GM18868 (cell line): Measurements from ENCODE around the gene ZFY.

Source experiments
- ATAC-seq: cut with Tn5 transposase; IDR thresholded peaks from one replicate; pipeline ENCODE4 v1.9.1; 2021; ENCODE audit warnings: mild to moderate bottlenecking, moderate library complexity; ENCODE audit not compliant: unreplicated experiment

ZFY gene

DNA sequence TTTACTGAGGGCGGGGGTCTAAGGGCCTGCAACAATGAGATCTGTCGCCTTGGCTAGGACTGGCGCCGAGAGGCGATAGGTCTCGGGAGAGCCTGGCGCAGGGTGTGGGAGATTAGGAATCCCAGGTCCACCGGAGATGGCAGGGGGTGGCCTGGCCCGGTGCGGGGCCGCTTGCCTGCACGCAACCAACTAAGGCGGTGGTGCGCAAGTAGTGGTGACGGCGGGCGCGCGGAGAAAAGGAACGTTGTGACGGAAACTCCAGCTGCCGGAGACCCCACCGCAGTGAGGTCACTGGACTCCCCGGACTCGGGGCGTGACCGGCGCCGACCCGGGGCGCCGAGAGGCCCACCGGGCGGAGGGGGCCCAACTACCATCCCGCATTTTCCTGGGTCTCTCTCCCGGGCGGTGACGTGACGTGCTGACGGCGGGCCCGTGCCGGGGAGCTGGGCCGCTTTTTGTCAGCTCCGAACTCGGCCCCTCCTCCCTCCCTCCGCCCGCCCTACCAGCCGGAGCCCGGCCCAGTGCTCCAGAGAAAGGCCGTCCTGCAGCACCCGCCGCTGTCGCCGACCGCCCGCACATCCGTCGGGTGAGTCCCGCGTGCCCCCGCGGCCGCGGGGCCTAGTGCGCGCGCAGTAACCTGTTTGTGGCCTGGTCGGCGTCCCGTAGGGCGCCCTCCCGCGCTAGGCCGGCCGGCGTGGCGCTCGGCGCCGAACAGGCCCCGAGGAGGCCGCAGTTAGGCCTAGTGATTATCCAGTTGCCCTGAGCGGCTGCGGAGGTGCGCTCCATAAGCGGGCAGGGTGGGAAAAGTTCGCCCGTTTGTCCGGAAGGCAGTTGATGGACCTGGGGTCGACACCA is at the start of gene ZFY:
TSS of gene ZFY (plus strand) at position 521 of the 855 bp plus-strand sequence. CDS start 18,556 bp downstream, outside the sequence.
- ATAC-seq: peak; percentile 23

DNA sequence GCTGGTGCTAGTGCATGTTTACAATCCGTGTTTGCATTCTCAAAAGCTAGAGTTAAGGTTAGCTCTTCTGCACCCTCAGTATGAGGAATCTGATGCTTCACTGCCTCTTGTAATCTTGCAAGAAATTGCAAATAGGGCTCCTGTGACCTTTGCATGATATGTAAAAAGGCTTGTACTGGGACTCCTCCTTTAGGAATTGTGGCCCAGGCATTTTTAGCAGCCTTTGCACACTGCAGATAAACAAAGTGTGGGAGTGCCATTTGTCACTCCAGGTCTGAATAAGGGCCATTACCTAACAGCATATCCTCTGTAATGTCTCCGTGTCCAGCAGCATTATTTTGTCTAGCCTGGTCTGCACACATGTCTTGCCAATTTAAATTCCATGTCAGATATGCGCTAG is 49.3 kb upstream of the ZFY start:
- no peak for ATAC-seq

DNA sequence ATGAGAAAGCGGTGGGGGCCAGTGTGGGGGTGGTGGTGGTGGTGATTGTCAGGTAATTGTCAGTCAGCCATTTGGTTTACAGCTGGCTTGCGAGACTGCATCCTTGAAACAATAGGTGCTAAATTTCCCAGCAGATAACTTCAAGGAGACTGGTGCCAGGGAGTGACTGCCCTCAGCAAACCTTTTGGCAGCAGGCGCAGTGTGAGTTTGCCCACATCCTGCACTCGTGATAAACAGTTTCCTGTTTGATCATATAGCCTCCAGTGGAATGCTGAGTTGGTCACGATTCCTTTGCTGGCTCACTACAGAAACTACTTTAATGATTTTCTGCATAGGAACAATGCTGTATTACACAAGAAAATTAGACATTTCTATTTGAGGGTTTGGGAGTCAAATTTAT is 47.8 kb upstream of the ZFY start:
- ATAC-seq: no peak

DNA sequence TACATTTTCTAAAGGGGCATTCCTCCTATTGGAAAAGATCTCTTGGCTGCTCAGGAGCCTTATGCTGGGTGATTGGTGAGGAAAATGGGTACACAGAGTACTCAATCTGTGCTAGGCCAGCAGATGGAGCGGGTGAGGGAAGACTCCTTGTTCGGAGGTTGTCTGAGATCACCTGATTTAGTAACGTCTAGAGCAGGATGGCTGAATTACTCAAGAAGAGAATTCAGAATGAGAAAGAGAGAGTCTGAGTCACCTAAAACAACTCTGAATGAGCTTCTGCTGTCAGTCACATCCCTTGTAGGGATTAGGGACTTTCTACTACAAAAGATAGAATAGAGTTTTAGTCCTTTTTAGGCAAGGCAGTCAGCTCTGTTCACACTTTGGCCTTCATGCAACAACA is 47.2 kb upstream of the ZFY start:
- peak; percentile 94 for ATAC-seq

DNA sequence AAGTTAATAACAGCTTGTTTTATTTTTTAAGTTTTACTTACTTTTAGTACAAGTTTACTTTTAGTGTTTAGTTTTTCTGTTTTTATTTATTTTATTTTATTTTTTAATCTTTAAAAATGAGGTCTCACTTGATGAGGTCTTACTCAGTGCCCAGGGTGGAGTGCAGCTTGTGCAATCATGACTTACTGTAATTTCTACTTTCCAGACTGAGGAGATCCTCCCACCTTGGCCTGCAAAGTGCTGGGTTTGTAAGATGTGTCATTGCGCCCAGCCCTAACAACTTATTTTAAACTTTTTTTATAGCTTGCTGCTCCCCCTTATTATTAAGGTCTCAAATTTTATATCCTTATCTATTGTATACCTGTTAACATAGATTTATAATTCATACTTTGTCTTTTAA is 41.7 kb upstream of the ZFY start:
- ATAC-seq: no peak

DNA sequence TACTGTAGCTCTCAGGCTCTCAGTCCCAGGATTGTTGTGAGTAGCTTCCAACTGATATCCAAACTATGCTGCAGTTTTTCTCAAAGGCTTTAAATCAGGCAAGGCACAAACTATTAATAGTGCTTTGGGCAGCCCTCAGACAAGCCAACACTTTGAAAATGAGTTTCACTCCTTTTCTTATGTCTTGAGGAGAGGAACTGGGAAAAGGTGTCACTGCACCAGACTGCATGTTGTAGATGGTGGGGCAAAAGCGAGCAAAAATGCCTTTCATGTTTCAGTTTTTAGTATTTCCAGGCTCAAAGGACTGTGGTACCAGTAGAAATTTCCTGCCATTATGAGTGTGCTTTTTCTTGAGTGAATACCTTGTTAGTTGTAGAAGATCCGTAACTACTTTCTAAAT is 39.1 kb upstream of the ZFY start:
- ATAC-seq: peak; percentile 89

DNA sequence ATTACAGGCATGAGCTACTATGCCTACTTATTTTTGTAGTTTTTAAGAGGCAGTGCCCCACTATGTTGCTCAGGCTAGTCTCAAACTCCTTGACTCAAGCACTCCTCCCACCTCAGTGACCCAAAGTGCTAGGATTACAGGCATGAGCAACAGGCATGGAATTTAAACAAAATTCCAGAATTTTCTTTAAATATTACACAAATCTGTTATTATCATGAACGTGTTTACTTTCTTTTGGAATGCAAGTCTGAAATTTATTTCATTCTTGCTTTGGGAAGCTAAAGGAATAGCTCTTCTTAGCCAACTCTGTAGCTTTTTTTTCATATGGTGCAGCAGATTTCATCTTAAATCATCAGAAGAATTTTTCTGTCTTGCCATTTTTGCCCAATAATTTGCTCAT is 27.8 kb upstream of the ZFY start:
- no peak for ATAC-seq

DNA sequence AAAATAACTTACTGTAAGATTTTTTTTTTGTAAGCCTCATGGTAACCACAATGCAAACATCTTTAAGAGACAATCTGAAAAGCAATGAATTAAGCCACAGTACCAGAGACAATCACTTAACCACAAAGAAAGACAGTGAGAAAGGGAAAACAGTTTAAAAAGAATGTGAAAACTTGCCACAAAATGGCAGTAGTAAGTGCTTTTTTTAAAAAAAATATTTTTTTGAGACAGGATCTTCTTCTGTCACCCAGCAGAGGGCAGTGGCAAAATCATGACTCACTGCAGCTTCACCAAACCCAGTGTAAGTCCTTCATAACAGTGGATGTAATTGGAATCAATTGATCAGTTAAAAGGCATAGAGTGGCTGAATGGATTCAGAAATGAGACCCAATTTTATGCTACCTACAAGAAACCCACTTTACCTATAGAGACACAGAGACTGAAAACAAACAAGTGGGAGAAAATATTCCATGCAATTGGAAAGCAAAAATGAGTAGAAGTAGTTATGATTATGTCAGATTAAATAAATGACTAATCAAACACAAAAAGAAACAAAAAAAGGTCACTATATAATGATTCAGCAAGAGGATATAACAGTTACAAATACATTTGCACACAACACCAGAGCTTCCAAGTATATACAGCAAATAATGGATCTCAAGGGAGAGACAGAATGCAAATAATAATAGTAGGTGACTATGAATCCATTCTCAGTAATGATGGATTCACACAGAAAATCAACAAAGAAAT is 21.9 kb upstream of the ZFY start:
- ATAC-seq: peak; percentile 69

DNA sequence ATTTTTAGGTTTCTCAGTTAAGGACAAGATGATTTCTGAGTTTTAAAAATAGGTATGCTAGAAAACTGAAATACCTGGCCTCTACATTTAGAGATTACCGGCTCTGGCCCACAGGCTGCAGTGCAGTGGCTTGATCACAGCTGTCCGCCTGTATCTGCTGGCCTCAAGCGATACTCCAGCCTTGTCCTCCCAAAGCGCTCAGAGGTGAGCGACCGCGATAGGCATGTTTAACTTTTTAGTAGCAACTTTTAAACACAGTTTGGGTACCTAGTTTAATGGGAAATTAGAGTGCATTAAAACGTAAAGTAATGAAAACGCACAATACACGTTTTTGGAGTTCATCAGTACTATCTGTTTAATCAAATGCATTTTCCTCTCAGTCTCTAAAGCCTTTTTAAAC is 1.1 kb upstream of the ZFY start:
- ATAC-seq: no peak

DNA sequence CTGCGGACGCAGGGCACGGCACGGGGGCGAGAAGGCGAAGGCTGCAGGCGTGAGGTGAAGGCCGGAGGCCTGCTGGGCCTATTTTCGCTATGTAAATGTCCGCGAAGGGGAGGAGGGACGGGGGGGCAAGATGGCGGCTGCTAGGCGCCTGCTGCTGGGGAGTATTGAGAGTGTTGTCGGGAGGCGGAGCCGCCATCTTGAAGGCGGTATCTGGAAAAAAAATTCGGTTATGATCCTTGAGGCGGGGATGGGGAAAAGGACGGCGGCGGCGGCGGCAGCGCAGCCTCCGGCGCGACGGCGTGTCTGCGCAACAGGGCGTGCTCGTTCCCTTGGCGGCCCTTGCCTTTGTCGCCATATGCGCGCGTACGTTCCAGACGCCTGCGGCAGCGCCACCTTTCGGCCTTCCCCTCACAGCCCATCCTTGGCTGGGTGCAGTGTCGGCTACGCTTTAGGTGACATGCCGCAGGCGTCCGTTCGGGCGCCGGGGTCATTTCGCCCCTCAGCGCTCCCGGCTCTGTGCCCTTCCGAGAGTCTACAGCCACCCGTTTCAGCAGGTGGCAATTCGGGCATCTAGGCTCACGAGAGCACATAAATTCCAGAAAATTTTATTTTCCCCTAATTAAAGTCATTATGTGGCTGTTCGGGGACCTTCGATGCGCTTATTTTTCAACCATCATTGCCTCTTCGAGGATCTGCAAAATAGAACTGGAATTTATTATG is 695 bp downstream of the ZFY start:
- peak; percentile 77 for ATAC-seq

DNA sequence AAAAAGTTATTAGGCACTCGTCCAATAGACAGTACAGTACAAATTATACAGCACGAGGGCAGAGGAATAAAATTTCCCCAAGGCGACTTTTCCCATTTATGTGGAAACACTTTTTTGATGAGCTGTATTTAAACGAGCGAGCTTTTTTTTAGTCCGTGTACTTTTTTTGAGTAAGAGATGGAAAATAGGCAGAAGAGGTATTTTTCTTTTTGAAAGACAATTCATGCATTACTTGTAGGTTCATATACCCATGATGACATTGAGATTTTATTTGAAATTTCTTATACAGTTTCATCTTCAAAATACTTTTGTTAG is 1.2 kb downstream of the ZFY start:
- ATAC-seq: no peak

DNA sequence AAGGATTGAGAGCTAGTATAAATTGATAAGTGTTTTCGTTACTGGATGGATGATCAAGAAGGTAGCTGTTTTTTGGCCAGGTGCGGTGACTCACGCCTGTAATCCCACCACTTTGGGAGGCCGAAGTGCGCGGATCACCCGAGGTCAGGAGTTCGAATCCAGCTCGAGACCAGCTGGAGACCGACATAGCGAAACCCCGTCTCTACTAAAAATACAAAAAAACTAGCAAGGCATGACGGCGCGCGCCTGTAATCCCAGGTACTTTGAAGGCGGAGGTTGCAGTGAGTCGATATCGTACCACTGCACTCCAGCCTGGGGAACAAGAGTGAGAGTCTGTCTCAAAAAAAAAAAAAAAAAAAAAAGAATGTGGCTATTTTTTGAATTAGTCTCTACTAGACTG is 2.0 kb downstream of the ZFY start:
- no peak for ATAC-seq

DNA sequence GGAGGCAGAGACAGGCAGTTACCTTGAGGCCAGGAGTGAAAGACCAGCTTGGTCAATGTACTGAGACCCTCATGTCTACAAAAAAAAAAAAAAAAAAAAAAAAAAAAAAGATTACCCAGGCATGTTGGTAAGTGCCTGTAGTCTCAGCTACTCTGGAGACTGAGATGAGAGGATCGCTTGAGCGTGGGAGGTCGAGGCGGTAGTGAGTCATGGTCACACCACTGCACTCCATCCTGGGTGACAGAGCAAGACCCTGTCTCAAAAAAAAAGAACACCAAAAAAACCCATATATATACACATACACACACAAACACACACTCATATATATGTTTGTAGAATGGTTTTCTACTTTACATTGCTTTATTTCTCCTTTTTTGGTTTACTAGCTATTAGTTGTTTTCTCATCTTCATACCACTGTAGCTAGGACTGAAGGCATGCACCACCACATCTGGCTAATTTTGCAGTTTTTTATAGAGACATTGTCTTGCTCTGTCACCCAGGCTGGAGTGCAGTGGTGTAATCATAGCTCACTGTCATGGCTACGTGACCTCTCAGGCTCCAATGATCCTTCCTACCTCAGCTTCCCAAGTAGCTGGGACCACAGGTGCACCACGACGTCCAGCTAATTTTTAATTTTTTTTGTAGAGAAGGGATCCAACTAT is 14.5 kb downstream of the ZFY start:
- ATAC-seq: peak; percentile 87

DNA sequence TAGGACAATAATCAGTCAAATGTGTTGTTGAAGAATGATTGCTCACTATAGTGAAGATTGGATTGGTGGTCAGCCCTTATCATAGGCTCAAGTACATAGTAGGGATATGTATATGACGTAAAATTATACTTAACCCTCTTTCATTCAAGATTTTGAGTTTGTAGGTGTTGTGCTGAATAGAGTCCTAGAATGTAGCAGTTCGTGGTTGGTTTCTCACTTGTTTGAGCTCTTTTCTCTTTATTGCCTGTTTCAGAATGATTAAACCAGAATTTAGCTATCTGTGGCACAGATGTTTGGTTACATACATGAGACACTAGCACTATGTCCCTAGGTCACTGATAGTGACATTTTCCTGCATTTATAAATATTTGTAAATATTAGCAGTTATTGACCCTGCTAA is 15.5 kb downstream of the ZFY start:
- ATAC-seq: peak; percentile 38

DNA sequence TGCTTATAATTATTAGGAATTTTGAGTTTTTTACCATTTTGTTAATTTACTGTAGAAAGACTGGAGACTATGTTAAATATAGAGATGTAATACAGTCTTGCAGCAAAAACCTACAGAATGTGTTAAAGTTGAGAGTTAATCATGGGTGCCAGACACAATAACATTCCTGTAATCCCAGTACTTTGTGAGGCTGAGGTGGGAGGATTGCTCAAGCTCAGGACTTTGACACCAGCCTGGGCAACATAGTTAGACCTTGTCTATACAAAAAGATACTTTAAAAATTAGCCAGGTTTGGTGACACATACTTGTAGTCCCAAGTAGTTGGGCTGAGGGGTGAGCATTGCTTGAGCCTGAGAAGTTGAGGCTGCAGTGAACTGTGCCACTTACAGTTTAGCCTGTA is 17.7 kb downstream of the ZFY start:
- ATAC-seq: no peak

DNA sequence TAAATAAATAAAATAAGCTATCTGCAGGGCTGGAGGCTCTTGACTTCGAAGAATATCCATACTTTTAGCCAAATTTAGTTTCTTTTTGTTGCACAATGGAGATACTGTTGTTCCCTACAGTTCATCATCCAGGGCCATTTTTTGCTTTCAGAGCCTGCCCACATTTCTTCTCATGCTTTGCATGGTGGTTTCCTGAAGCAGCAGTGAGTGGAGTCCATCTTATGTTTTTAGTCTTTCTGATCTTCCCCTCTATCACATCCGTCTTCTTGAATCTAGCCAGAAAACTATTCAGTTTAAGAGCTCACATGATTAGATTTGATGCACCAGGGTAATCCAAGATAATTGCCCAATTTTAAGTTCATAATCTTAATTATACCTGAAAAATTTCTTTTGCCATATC is 19.6 kb downstream of the ZFY start:
- no peak for ATAC-seq

DNA sequence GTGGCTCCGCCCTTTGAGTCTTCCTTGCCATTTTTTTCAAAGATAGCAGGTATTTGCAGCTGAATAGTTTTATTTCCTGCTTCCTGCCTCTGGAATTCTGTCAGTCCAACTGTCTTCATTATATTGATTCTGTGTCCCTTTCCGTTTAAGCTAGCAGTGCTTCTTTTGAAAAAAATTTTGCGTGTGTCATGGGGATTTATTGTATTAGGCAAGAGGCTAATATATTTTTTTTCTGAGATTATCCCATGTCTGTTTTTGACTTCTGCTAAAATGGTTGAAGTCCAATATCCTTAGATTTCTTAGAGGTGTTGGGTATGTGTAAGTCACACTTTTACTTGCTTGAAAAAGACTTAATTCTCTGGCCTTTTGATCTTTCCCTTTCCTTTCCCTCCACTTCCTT is 20.4 kb downstream of the ZFY start:
- ATAC-seq: no peak

DNA sequence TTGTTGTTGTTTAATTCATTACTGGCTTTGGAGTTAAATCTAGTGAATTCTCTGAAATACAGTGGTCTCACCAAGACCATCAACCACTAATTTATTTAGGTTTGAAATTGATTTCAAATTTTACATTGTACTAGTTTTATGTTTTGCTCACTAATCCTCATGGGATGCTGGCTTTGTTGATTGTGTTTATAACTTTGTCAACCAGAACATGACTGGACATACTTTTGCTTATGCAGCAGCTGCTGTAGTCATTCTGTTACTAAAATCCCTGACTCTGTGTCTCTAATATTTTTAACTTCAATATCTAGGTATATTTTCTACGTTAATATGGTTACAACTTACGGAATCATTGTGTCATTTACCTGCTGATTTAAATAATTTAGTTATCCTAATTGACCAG is 26.9 kb downstream of the ZFY start:
- ATAC-seq: no peak

DNA sequence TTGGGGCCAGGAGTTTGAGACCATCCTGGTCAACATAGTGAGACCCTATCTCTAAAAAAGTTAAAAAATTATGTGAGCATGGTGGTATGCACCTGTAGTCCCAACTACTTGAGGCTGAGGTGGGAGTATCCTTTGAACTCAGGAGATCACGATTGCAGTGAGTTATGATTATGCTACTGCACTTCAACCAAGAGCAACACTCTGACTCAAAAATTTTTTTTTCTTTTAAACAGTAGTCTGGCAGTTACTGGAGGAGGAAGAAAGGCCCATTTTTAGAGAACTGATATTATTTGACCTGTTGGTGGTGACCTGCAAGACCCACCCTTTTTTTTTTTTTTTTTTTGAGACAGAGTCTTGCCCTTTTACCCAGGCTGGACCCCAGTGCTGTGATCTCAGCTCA is 29.6 kb downstream of the ZFY start:
- no peak for ATAC-seq

DNA sequence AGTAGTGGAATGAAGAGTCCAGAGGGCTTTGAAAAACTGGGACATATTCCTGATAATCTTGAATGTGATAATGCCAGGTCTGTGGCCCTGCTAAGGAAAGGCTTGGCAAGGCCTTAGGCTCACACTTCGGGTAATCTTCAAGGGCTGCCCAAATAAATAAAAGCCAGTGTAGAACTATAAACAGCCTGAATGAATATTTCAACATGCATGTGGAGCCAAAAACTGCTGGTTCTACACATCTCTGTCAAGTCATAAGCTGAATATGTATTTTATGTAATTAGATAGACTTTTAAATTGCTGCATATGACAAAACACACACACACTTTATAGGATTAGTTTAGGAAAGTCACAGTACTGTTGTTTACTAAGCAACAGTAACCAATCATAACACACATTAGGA is 30.4 kb downstream of the ZFY start:
- ATAC-seq: no peak

DNA sequence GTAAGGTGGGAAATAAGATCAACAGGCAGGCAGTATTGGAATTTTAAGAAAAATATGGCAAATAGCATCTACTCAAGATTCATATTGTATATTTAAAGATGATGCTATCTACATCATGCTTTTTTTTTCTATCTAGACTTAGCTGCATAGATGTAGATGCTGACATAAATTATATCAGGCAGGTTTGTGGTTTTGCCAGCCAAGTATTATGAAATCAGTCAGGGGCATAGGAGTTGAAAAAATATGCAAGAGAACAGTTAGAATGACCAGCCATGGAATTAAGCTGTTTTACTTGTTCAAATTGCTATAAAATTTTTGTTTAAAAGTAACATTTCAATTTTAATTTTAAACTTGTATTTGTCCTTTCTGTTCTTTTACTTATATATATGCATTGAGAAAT is 34.4 kb downstream of the ZFY start:
- ATAC-seq: no peak
